ENCODE results near the gene TMEM163. TPM values are rescaled to one million over a fixed set of nuclear protein-coding genes. Genes with fewer than 3 reads are reported as not detected.

TMEM163 gene
- total RNA-seq, 2 donors from 2014 or later = 0.26 to 1.3 TPM

DNA sequence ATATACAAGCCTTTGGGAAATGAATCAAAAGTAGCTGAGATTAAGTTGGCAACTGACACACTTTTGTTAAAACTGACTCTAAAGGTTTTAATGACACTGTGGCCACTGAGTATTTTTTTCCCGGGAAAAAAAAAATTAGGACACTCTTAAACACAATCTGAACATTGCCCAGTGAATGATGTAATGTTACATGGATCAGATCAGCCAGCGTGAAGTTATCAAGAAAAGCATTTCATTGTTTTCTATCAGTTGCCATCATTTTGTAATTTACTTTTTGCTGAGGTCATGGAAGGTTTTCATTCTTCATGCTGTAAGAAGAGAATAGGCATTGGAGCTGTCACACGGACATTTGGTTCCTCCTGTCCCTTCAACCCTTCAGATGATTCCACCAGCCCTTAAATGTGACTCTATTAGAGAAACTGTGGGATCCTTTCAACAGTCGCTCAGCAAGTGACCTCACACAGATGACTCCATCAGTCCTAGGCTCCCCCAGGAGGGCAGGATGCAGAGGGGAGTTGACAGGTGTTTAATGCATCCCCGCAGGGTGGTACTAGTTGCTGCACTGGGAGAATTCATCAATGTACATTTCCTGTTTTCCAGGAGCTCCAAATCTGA lies 300.7 kb downstream of the TMEM163 start:
- no peak overlapping the region for H3K27ac Mint-ChIP-seq
- no peaks in the 10 kb centered on the region for H3K4me1 Mint-ChIP-seq
- ATAC-seq (replicated peaks) = no peak

GRCh38 chr2:134416637-134417036 lies 302.2 kb downstream of the TMEM163 start:
- Mint-ChIP-seq H3K27ac (no peak overlapping the region), H3K4me1 (no peaks in the 10 kb centered on the region), H3K4me3 (no peak overlapping the region), H3K27me3 (no peaks in the 10 kb centered on the region), H3K36me3 (ENCODE audit: low read depth) (peaks cover 82% of the 10 kb centered on the region), H3K9me3 (no peaks in the 10 kb centered on the region)
- ATAC-seq (replicated peaks) = no peak

More for the DNA sequence above, 300.7 kb downstream of the TMEM163 start:
- H3K4me3 Mint-ChIP-seq = no peak overlapping the region
- H3K27me3 Mint-ChIP-seq = no peaks in the 10 kb centered on the region
- H3K36me3 Mint-ChIP-seq (ENCODE audit: low read depth) = peaks cover 86% of the 10 kb centered on the region
- H3K9me3 Mint-ChIP-seq = no peaks in the 10 kb centered on the region

GRCh38 chr2:134416018-134416417 lies 302.8 kb downstream of the TMEM163 start:
- Mint-ChIP-seq H3K4me3 (no peak overlapping the region), H3K9me3 (no peaks in the 10 kb centered on the region), H3K27ac (no peak overlapping the region), H3K27me3 (no peaks in the 10 kb centered on the region), H3K36me3 (ENCODE audit: low read depth) (peaks cover 80% of the 10 kb centered on the region), H3K4me1 (peaks cover 5% of the 10 kb centered on the region)
- no peak for ATAC-seq (replicated peaks)

- Mint-ChIP-seq H3K27me3 (no peaks in the 10 kb centered on the region), H3K9me3 (no peaks in the 10 kb centered on the region), H3K36me3 (ENCODE audit: low read depth) (peaks cover 74% of the 10 kb centered on the region), H3K4me1 (peaks cover 21% of the 10 kb centered on the region), H3K27ac (peak overlapping the region; percentile 41), H3K4me3 (no peak overlapping the region)
- ATAC-seq (replicated peaks) = no peak
Measured at GRCh38 chr2:134413912-134414311, 304.9 kb downstream of the TMEM163 start.

DNA sequence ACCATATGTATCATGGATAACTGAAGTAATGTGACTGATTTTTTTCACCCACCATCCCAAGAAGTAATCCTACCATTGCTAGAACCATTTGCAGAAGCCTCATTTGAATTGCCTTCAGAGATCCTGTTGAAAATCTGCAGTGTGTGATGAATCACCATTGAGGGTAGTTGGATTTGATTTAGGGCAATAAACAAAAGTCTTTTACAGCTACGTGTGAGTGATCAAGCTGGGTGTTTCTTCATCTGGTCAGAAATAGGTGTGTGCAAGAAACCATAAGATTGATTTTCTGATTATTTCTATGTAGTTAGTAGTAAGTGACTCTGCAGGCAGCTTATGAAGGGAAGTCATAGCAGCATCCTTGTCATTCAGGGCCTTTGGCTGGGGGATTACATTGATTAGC lies 305.4 kb downstream of the TMEM163 start:
- Mint-ChIP-seq H3K4me1 (peaks cover 25% of the 10 kb centered on the region), H3K27me3 (no peaks in the 10 kb centered on the region), H3K27ac (peak overlapping the region; percentile 41), H3K4me3 (no peak overlapping the region), H3K9me3 (no peaks in the 10 kb centered on the region), H3K36me3 (ENCODE audit: low read depth) (peaks cover 70% of the 10 kb centered on the region)
- no peak for ATAC-seq (replicated peaks)

GRCh38 chr2:134412639-134412999 lies 306.2 kb downstream of the TMEM163 start:
- peaks cover 34% of the 10 kb centered on the region for H3K4me1 Mint-ChIP-seq

DNA sequence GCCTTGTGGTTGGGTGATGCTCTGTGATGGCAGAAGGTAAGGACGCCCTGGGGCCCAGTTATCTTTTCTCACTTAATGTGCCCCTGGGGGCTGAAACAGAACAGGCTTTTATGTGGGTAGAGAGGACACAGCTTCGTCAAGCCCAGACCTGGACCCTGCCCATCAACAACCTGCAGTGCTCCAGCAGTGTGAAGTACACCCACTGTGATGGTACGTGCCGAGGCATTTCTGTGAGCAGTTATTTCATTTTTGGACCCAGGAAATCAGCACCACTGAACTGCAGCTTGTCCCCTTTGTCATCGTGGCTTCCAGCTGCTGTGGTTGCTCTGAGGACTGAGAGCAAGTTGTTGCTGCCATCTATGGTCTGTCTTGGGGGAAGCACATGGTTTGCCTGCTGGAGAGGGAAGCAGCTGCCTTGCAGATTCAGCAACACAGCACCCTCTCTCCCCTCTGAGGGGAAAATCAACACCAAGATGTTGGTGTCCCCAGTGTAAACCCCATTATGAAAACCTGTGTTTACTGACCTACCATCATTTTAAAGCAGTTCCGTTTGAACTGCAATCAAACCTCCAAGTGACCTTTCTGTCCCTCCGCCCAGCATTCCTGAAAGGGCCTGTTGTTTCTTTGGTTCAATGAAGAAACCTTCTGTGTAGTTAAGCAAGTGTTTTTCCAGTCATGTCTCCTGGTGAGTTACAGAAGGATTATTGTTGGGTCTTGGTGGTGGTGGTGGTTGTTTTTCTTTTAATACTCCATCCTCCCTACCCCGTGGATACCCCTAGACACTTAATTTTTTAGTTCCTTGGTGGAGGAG lies 306.8 kb downstream of the TMEM163 start:
- Mint-ChIP-seq H3K9me3 (no peaks in the 10 kb centered on the region), H3K27me3 (no peaks in the 10 kb centered on the region), H3K36me3 (ENCODE audit: low read depth) (peaks cover 61% of the 10 kb centered on the region), H3K4me3 (peak overlapping the region; percentile 31), H3K4me1 (peaks cover 39% of the 10 kb centered on the region), H3K27ac (peak overlapping the region; percentile 2)
- peak; percentile 88 for ATAC-seq (replicated peaks)

More at GRCh38 chr2:134412639-134412999, 306.2 kb downstream of the TMEM163 start:
- no peak for ATAC-seq (replicated peaks)
- H3K9me3 Mint-ChIP-seq = no peaks in the 10 kb centered on the region
- H3K27me3 Mint-ChIP-seq = no peaks in the 10 kb centered on the region
- no peak overlapping the region for H3K27ac Mint-ChIP-seq
- no peak overlapping the region for H3K4me3 Mint-ChIP-seq
- H3K36me3 Mint-ChIP-seq (ENCODE audit: low read depth) = peaks cover 62% of the 10 kb centered on the region

DNA sequence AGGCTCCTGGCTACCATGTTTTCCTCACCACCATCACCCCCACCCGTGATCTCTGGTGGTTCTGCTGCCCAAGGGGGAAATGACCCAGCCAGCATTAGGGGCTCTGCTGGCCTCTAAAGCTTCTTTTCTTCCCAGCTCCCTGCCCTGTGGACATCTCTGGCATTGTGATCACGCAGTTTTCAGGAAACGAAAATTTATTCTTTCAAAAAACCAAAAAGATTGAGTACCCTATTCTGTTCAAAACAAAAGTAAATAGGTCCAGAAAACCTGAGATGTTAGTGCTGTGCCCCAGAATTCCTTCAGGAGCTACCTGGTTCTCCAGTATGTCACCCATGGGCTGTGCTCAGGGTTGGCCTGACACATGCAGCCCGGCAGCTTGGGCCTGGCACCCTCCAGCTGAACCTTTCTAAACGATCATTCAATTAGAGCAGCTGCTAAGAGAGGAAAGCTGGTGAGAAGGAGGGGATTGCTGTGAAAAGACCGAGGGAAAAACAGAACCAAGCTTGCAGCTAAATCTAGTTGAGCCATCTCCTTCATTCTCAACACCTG lies 307.4 kb downstream of the TMEM163 start:
- Mint-ChIP-seq H3K9me3 (no peaks in the 10 kb centered on the region), H3K27ac (peak overlapping the region; percentile 2), H3K4me1 (peaks cover 41% of the 10 kb centered on the region), H3K4me3 (peak overlapping the region; percentile 31), H3K36me3 (ENCODE audit: low read depth) (peaks cover 59% of the 10 kb centered on the region), H3K27me3 (no peaks in the 10 kb centered on the region)
- ATAC-seq (replicated peaks) = no peak

DNA sequence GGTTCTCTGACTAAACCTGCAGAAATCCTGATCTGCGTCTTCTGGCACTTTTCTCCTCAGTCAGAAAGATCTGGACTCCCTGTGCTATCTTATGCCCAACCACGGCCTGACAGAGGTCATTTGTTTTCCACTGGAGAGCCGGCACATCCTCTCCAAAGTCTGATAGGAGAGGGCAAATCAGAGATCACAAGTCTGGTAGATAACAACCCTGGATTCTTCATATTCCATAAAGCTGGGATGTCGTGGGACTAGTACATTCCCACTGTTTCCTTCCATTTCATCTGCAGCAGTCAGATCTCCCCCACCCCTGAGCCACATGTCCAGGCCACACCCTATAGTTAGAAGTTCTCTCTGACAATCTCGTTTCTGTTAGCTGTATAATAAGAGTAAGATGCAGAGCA lies 308.0 kb downstream of the TMEM163 start:
- Mint-ChIP-seq H3K4me1 (peaks cover 41% of the 10 kb centered on the region), H3K4me3 (peak overlapping the region; percentile 31), H3K36me3 (ENCODE audit: low read depth) (peaks cover 54% of the 10 kb centered on the region), H3K9me3 (no peaks in the 10 kb centered on the region), H3K27me3 (no peaks in the 10 kb centered on the region), H3K27ac (peak overlapping the region; percentile 2)
- no peak for ATAC-seq (replicated peaks)

GRCh38 chr2:134410006-134410405 lies 308.8 kb downstream of the TMEM163 start:
- Mint-ChIP-seq H3K27me3 (no peaks in the 10 kb centered on the region), H3K36me3 (ENCODE audit: low read depth) (peaks cover 54% of the 10 kb centered on the region), H3K4me1 (peaks cover 46% of the 10 kb centered on the region), H3K27ac (peak overlapping the region; percentile 61), H3K9me3 (no peaks in the 10 kb centered on the region), H3K4me3 (peak overlapping the region; percentile 21)
- ATAC-seq (replicated peaks) = no peak

- peak overlapping the region; percentile 5 for H3K27ac Mint-ChIP-seq
- peak; percentile 57 for ATAC-seq (replicated peaks)
- no peaks in the 10 kb centered on the region for H3K27me3 Mint-ChIP-seq
- H3K36me3 Mint-ChIP-seq (ENCODE audit: low read depth) = peaks cover 54% of the 10 kb centered on the region
- peaks cover 51% of the 10 kb centered on the region for H3K4me1 Mint-ChIP-seq
- H3K4me3 Mint-ChIP-seq = peak overlapping the region; percentile 9
- H3K9me3 Mint-ChIP-seq = no peaks in the 10 kb centered on the region
Measured at GRCh38 chr2:134408791-134409190, 310.0 kb downstream of the TMEM163 start.

DNA sequence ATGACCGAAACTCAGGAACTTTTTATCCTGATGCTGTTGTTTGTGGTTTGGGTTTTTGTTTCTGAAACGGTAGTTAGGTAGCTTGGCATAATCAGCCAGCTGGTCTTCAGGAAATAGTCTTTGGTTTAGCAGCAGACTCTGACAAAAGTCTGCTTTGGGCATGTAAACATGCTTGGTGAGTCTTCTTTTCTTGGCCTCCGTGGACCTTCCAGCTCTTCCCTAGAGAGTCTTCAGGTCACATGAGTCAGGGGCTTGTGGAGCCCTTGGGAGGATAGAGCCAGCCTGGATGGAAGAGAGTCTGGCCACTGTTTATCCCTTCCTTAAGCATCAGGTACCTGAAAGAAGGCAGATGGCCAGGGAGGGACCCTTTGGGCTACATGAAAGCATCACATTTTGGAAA lies 310.4 kb downstream of the TMEM163 start:
- no peaks in the 10 kb centered on the region for H3K27me3 Mint-ChIP-seq
- H3K36me3 Mint-ChIP-seq (ENCODE audit: low read depth) = peaks cover 54% of the 10 kb centered on the region
- no peaks in the 10 kb centered on the region for H3K9me3 Mint-ChIP-seq
- peak overlapping the region; percentile 5 for H3K27ac Mint-ChIP-seq
- peaks cover 55% of the 10 kb centered on the region for H3K4me1 Mint-ChIP-seq
- no peak for ATAC-seq (replicated peaks)
- H3K4me3 Mint-ChIP-seq = peak overlapping the region; percentile 9

GRCh38 chr2:134407154-134407890 lies 311.5 kb downstream of the TMEM163 start:
- Mint-ChIP-seq H3K27me3 (no peaks in the 10 kb centered on the region), H3K4me3 (no peak overlapping the region), H3K27ac (no peak overlapping the region), H3K9me3 (no peaks in the 10 kb centered on the region), H3K36me3 (ENCODE audit: low read depth) (peaks cover 56% of the 10 kb centered on the region), H3K4me1 (peaks cover 56% of the 10 kb centered on the region)
- ATAC-seq (replicated peaks) = peak; percentile 22

- Mint-ChIP-seq H3K9me3 (no peaks in the 10 kb centered on the region), H3K4me1 (peaks cover 56% of the 10 kb centered on the region), H3K27ac (no peak overlapping the region), H3K36me3 (ENCODE audit: low read depth) (peaks cover 55% of the 10 kb centered on the region), H3K4me3 (no peak overlapping the region), H3K27me3 (no peaks in the 10 kb centered on the region)
- no peak for ATAC-seq (replicated peaks)
Measured at GRCh38 chr2:134406736-134407135, 312.1 kb downstream of the TMEM163 start.

All from activated T-helper 17 cell treated with anti-CD3 and anti-CD28 coated beads, Interleukin-2, amount 50 U/mL, for 72 hours (primary cell).